ENCODE results near the gene ARL6IP5. TPM values are rescaled to one million over a fixed set of nuclear protein-coding genes. Genes with fewer than 3 reads are reported as not detected.
A peak's percentile ranks its signal among the peaks of the same experiment; 100 is the strongest.

The ARL6IP5 gene
- total RNA-seq, 1 experiment from 2014 or later, result 41.5 TPM

DNA sequence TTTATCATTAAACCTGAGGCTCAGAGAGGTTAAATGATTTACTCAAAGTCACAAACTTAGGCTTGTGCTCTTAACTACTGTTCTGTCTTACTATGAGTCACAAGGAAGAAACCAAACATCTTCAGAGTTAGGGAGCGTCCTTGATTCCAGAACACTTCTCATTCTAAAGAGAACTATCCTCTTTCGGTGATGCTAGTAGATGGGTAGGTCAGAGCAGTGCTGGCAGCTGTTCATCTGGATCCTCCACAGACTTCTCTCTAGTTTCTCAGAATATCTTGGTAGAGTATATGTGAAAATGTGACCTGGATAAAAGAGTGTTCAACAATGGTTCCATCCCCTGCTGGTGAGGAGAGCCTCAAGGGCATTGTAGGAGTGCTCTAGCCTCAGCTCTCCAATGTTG lies 3.3 kb downstream of the ARL6IP5 start:
- Histone ChIP-seq H3K4me3 (ENCODE audit: low read depth in 2 of 2, low read length in 2 of 2) (no peak overlapping the region), H3K36me3 (ENCODE audit: control insufficient read depth, insufficient read depth, low read length) (no peaks in the 10 kb centered on the region; the same call in none of the 2 replicates), H3K27me3 (ENCODE audit: control insufficient read depth, insufficient read depth, low read length) (no peaks in the 10 kb centered on the region), H3K27ac (ENCODE audit: low read length) (peak overlapping the region; percentile 59), H3K9me3 (ENCODE audit: control insufficient read depth, insufficient read depth, low read depth, low read length) (no peaks in the 10 kb centered on the region), H3K4me1 (ENCODE audit: control insufficient read depth, insufficient read depth, low read length) (peaks cover 37% of the 10 kb centered on the region)
- no peak for DNase-seq (ENCODE audit: low read depth, low spot score)
- ChIA-PET CTCF (no interaction called here), POLR2A (no interaction called here)
- in situ Hi-C loops (cut with HindIII; ENCODE audit: low pct_unique_long_range_greater_than_20kb, low sequenced_read_pairs), result no loop called here
- no TSS peak for BruUV-seq (replicated peaks)
- intact Hi-C loops (cut with micrococcal nuclease; ENCODE audit: unreplicated experiment), result no loop called here
- no peak for TF ChIP-seq TCF7L2 (IDR thresholded peaks at IDR 0.05; ENCODE audit: low read depth, low read length)
- TF ChIP-seq, protein P1, sequence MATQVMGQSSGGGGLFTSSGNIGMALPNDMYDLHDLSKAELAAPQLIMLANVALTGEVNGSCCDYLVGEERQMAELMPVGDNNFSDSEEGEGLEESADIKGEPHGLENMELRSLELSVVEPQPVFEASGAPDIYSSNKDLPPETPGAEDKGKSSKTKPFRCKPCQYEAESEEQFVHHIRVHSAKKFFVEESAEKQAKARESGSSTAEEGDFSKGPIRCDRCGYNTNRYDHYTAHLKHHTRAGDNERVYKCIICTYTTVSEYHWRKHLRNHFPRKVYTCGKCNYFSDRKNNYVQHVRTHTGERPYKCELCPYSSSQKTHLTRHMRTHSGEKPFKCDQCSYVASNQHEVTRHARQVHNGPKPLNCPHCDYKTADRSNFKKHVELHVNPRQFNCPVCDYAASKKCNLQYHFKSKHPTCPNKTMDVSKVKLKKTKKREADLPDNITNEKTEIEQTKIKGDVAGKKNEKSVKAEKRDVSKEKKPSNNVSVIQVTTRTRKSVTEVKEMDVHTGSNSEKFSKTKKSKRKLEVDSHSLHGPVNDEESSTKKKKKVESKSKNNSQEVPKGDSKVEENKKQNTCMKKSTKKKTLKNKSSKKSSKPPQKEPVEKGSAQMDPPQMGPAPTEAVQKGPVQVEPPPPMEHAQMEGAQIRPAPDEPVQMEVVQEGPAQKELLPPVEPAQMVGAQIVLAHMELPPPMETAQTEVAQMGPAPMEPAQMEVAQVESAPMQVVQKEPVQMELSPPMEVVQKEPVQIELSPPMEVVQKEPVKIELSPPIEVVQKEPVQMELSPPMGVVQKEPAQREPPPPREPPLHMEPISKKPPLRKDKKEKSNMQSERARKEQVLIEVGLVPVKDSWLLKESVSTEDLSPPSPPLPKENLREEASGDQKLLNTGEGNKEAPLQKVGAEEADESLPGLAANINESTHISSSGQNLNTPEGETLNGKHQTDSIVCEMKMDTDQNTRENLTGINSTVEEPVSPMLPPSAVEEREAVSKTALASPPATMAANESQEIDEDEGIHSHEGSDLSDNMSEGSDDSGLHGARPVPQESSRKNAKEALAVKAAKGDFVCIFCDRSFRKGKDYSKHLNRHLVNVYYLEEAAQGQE (IDR thresholded peaks at IDR 0.05; ENCODE audit: insufficient read depth in 1 of 2, low read depth in 2 of 2, low read length in 1 of 2), result no peak
- TF ChIP-seq POLR2AphosphoS5 (IDR thresholded peaks at IDR 0.05; ENCODE audit: low read depth, low read length), result no peak
- no peak for TF ChIP-seq SIN3A (IDR thresholded peaks at IDR 0.05; ENCODE audit: borderline replicate concordance, insufficient read depth, low read depth, low read length)
- TF ChIP-seq, protein P2, sequence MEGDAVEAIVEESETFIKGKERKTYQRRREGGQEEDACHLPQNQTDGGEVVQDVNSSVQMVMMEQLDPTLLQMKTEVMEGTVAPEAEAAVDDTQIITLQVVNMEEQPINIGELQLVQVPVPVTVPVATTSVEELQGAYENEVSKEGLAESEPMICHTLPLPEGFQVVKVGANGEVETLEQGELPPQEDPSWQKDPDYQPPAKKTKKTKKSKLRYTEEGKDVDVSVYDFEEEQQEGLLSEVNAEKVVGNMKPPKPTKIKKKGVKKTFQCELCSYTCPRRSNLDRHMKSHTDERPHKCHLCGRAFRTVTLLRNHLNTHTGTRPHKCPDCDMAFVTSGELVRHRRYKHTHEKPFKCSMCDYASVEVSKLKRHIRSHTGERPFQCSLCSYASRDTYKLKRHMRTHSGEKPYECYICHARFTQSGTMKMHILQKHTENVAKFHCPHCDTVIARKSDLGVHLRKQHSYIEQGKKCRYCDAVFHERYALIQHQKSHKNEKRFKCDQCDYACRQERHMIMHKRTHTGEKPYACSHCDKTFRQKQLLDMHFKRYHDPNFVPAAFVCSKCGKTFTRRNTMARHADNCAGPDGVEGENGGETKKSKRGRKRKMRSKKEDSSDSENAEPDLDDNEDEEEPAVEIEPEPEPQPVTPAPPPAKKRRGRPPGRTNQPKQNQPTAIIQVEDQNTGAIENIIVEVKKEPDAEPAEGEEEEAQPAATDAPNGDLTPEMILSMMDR (IDR thresholded peaks at IDR 0.05), result no peak
- ATAC-seq, result no peak

DNA sequence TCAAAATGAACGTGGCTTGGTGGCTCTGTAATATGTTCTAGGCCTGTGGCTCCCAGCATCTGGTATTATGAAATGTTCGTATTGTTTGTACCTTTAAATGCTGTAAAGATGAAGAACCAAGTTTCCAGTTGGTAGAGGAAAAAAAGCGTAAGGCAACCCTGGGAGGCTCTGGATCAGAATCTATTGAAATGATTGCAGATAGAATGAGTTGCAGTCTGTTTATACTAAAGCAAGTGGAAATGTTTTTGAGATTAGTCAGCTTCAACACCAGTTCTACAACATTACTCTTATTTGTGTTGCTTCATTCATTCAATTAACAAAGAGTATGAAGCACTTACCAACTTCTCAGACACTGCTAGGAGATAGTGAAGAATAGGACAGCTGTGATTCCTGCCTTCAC lies 5.3 kb downstream of the ARL6IP5 start:
- no TSS peak for BruUV-seq (replicated peaks)
- intact Hi-C loops (cut with micrococcal nuclease; ENCODE audit: unreplicated experiment), result no loop called here
- no peak overlapping the region for H3K4me3 ChIP-seq (ENCODE audit: low read depth in 2 of 2, low read length in 2 of 2)
- ATAC-seq (no peak), DNase-seq (ENCODE audit: low read depth, low spot score) (no peak)
- CTCF ChIA-PET, result no interaction called here
- no peak overlapping the region for H3K27ac ChIP-seq (ENCODE audit: low read length)
- in situ Hi-C loops (cut with HindIII; ENCODE audit: low pct_unique_long_range_greater_than_20kb, low sequenced_read_pairs), result no loop called here
- TF ChIP-seq TCF7L2 (IDR thresholded peaks at IDR 0.05; ENCODE audit: low read depth, low read length) (no peak), POLR2AphosphoS5 (IDR thresholded peaks at IDR 0.05; ENCODE audit: low read depth, low read length) (no peak)
- TF ChIP-seq, protein P1 (IDR thresholded peaks at IDR 0.05; ENCODE audit: insufficient read depth in 1 of 2, low read depth in 2 of 2, low read length in 1 of 2), result no peak
- TF ChIP-seq, protein P2 (IDR thresholded peaks at IDR 0.05), result no peak
- no peaks in the 10 kb centered on the region for H3K9me3 ChIP-seq (ENCODE audit: control insufficient read depth, insufficient read depth, low read depth, low read length)
- POLR2A ChIA-PET, result interaction anchor here (0.5 kb wide), 1 partner anchor 10 kb away, joined by 11 read pairs; the partner anchor contains the start of gene UBA3
- no peaks in the 10 kb centered on the region; the same call in none of the 2 replicates for H3K36me3 ChIP-seq (ENCODE audit: control insufficient read depth, insufficient read depth, low read length)
- peaks cover 26% of the 10 kb centered on the region for H3K4me1 ChIP-seq (ENCODE audit: control insufficient read depth, insufficient read depth, low read length)
- H3K27me3 ChIP-seq (ENCODE audit: control insufficient read depth, insufficient read depth, low read length), result no peaks in the 10 kb centered on the region

All from Panc1 (cell line).